Fibroblast of skin of scalp (primary cell): ENCODE results near the gene REC114.
A peak's percentile ranks its signal among the peaks of the same experiment; 100 is the strongest.

Experiments used
- DNase-seq: peaks from one replicate; pipeline ENCODE4 v3.0.0-alpha.2; 2013

The REC114 gene

GRCh38 chr15:73582851-73583379, 140.0 kb downstream of the REC114 start:
- no peak for DNase-seq

GRCh38 chr15:73583544-73583943, 140.6 kb downstream of the REC114 start:
- no peak for DNase-seq

- peak; percentile 11 for DNase-seq
These were observed 141.9 kb downstream of the REC114 start for GRCh38 chr15:73584699-73585420.

- DNase-seq = no peak
These were observed 143.1 kb downstream of the REC114 start for GRCh38 chr15:73585871-73586654.

DNA sequence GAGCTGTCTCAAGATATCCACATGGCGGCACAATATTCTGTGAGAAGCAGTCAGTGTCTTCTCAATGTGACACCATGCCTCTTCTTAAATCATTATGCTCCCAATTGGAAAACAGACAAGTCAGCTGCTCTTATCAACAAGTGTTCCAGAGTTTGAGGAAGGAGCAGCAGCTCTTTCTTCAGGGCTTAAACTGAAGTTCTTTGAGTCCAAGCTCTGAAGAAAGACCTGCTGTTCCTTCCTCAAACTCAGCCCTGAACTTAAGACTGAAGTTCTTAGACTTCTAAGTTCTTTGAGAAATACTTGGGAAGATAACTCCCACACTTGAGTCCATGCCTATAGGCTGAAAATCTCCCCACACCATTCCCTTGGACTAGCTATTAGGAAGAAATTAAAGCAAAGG, 146.8 kb downstream of the REC114 start:
- DNase-seq = no peak

DNA sequence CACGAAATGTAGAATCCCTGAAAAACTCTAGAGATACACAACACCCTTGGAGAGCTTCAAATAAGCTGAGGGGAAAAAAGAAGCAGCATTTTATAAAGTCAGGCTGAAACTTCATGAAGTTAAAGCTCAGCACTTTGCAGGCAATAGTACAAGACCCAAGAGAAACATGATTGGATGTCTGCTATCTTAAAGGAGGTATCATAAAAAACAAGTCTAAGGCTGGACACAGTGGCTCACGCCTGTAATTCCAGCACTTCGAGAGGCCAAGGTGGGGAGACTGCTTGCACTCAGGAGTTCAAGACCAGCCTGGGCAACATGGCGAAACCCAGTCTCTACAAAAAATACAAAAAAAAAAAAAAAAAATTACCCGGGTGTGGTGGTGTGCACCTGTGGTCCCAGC, 147.3 kb downstream of the REC114 start:
- DNase-seq = no peak

GRCh38 chr15:73593304-73594074, 150.5 kb downstream of the REC114 start:
- no peak for DNase-seq

DNA sequence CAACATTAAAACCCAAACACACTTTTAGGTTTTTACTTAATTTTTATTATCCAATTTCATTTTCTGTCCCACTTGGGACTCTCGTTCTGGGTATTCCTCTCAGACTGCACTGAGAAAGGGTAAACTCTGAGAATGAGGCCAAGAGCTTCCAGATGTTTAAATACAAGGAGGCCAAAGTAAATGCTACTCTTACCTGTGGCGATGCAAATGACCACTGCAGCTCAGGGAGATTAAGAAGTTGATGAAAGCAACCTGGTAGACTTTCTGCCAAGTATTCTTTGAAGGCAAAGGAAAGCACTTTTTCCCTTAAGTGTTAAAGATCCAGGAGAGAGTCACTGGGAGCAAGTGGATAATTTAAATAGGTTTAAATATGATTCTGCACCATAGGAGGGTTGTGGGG, 151.1 kb downstream of the REC114 start:
- DNase-seq = no peak

DNA sequence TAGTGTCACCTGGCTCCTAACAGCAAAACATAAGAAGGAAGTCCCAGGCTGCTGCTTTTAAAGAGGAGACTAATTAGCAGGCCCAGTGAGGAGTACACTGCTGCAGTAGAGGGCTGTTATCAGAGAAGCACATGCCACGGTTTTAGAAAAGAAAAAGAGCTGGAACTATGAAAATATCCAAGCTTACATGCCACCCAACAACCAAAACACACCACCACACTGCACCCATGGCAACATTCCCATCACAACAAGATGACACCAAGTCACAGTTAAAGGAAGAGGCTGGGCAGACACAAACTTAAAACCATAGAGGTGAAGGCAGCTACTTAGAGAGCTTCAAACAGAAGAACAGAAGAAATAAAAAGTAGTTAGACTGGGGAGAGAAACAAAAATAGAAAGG, 153.2 kb downstream of the REC114 start:
- DNase-seq = peak; percentile 50

- no peak for DNase-seq
These were observed 154.2 kb downstream of the REC114 start for GRCh38 chr15:73597036-73597638.

DNA sequence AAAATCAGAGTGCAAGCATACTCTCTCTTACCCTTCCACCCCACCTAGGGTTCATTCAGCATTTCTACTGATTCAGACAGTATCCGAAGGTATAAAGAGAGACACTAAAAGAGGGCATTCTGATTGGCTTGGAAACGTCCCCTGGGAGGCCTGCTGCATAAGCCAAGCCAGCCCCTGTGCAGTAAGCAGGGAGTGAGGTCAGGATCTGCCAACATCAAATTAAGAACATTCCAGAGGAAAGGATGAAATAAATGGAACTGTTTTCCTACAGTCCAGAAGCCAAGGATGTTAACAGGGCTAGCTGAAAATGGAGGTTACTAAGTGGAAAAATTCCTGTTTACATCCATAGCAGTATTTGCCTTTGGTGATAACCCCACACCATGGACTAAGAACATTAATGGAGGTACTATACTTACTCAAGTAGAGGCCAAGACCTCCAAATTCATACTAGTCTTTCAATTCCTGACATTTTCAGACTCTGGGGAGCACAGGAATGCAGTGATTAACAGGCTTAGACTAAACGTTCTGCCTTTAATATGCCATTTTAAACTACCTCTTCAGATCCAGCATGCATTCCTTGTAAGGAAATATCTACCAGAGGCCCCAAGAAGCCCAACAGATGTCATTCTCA, 155.7 kb downstream of the REC114 start:
- DNase-seq = peak; percentile 82

DNA sequence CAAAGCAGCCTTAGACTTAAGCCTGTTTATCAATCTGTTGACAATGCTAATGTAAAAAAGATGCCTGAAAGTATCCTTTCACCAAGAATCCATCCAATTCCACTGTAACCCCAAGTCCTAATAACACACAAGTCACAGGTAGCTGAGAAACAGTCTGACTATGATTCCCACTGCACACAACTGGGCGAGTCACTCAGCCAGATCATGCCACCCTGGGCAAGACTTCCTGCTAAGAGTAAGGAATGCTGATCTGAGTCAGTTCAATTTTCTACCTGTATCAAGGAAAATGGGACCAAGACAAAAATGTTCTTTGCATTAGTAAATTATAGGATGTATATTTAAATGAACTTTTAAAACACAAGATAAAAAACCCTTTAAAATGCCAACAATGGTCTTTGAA, 157.0 kb downstream of the REC114 start:
- no peak for DNase-seq

DNA sequence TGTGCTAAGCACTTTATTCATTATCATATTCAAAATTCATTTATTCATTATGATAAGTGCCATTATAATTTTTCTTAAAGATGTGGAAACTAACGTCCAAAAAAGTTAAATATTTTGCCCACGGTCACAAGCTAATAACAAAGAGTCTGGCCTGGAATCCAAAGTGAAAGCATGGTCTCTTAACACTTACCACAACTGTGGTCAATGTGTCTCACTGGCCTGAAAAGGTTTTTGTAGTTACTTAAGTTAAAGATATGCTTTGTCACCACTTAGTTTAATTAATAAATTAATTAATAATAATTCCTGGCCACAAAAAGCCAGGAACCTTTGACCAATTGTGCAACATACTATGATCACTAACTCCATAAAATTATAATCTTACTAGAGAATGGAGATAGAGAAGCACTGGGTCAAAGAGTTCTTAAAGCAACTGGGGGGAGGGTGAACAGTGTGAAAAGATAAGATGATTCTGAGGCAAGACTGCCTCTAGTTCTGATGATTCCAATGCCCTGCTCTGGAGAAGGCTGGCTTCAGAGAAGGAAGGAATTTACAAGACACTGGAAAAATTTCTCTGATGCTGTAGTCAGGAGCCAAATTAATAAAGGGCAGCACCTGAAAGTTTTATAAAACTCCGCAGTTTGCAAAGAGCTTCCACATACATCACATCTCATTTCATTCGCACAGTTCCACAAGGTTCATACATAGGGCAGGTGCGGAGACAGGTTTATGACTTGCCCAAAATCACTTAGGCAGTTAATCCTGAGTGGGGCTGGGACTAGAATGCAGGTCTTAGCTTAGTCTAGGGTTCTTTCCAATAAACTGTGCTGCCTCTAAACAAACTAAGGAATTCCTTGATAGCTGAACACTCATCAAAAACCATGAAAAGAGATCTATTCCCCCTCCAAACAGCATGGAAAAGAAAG, 157.7 kb downstream of the REC114 start:
- no peak for DNase-seq

DNA sequence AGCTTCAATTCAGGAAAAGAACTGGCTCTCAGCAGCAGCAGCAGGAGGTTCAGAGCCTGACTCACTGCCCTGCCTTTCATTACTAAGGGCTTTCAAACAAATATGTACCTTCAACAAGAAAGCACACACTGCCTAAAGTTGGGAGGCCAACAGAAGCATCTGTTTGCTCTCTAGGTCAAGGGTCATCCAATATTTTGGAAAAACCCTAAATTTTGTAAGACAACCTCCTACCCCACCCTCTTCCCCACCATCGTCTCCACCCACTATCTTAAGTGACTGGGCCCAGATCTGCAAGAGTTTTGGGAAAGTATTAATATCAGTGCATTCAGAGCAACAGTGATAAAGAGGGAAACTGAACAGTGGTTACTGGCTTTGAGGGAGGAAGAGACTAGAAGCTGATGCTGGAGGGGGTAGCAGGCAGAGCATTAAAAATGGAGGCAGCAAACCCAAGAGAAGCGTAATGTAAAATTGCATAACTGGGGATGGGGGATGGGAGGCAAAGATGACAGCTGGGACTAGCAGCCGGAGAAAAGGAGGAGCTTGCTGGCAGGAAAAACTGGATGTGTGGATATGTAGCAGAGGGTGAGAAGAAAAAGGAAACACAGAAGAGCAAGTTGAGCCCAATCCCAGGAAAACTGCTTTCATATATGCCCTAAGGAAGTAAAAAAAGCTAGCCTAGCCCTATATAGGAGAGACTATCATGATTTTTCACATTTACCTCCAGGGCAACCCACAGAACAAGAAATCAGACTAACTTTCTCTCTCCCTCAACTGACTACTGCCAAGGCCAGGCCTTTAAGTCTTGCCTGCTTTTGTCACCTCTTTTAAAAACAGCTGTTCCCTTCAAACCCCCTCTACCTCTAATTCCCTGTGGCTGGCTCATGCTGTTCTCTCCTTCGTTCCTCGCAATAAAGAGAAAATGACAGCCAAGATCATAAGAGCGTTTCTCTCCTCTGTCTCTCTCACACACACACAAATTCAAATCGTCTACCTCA, 158.8 kb downstream of the REC114 start:
- peak; percentile 64 for DNase-seq

DNA sequence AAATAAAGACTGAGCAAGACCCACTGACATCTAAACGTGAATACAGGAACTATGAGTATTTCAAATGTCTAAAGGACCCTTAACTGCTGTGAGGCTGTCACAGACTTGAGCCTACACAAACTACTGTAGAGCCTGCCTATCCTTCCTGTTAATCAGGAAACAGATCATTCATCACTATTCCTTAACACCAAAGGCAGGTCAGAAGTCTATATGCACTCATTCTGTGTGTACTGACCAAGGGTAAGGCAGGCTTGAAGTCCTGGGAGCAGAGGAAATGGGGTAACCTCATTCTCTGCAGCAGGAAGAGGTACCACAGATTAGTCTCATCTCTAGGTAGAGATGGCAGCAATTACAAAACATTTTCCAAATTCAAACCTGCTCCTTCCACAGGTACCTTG, 159.5 kb downstream of the REC114 start:
- no peak for DNase-seq

DNA sequence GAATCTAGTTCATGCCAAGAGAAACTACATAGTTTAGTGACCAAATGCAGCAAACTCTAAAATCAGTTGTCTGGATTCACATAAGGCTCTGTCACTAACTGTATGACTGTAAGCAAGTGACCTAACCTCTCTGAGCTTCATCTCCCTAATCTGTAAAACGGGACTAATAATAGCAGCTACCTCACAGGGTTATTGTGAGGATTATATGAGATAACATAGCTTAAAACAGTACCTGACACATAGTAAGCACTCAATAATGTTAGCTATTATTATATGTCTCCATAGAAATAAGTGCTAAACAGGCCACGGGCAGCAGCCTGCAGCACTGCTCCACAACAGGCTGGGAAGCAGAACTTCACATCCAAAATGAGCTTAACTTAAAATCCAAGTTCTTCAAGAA, 160.0 kb downstream of the REC114 start:
- no peak for DNase-seq

GRCh38 chr15:73604477-73604876, 161.5 kb downstream of the REC114 start:
- no peak for DNase-seq

GRCh38 chr15:73605759-73606436, 162.9 kb downstream of the REC114 start:
- DNase-seq = no peak

DNA sequence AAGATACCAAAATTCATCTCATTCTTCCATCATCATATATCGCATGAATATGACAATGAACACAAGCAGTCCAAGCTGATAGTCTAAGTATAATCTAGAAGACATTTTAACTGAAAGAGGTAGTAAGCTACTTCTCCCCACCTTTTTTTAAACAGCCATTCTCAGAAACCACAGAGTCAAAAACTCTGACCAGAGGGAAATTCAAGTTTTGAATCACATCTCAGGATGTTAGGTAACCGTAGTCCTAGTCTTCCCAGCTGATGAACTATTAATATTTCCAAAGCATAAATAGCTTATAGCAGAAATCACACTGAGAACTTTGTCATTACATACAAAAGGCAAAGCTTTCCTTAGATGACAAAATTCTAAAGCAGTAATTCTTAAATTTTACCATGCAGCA, 164.4 kb downstream of the REC114 start:
- DNase-seq = no peak
